GM21717 (cell line): Measurements from ENCODE around the gene POFUT2.

Experiments
- ATAC-seq: cut with Tn5 transposase; IDR thresholded peaks from one replicate; pipeline ENCODE4 v1.9.1; 2021; ENCODE audit warnings: mild to moderate bottlenecking, moderate library complexity; ENCODE audit not compliant: unreplicated experiment

POFUT2 gene

GRCh38 chr21:45251635-45252447, 35.9 kb downstream of the POFUT2 start:
- no peak for ATAC-seq

- no peak for ATAC-seq
These were observed 36.6 kb downstream of the POFUT2 start for GRCh38 chr21:45250914-45251634.

- ATAC-seq, result no peak
These were observed 37.4 kb downstream of the POFUT2 start for GRCh38 chr21:45250272-45250671.

- ATAC-seq, result no peak
These were observed 38.1 kb downstream of the POFUT2 start for GRCh38 chr21:45249626-45250025.

GRCh38 chr21:45248893-45249381, 38.8 kb downstream of the POFUT2 start:
- ATAC-seq, result no peak

- ATAC-seq, result no peak
These were observed 39.3 kb downstream of the POFUT2 start for GRCh38 chr21:45248301-45248892.

- ATAC-seq, result no peak
These were observed 41.0 kb downstream of the POFUT2 start for GRCh38 chr21:45246386-45247320.

GRCh38 chr21:45244799-45245340, 42.8 kb downstream of the POFUT2 start:
- no peak for ATAC-seq

GRCh38 chr21:45243603-45244002, 44.1 kb downstream of the POFUT2 start:
- no peak for ATAC-seq

- no peak for ATAC-seq
These were observed 46.3 kb downstream of the POFUT2 start for GRCh38 chr21:45241357-45241756.

GRCh38 chr21:45237401-45237800, 50.3 kb downstream of the POFUT2 start:
- no peak for ATAC-seq

GRCh38 chr21:45236481-45236880, 51.2 kb downstream of the POFUT2 start:
- no peak for ATAC-seq

GRCh38 chr21:45235488-45235887, 52.2 kb downstream of the POFUT2 start:
- no peak for ATAC-seq

- no peak for ATAC-seq
These were observed 52.7 kb downstream of the POFUT2 start for GRCh38 chr21:45234965-45235364.

- no peak for ATAC-seq
These were observed 53.6 kb downstream of the POFUT2 start for GRCh38 chr21:45234127-45234526.

- ATAC-seq, result no peak
These were observed 56.0 kb downstream of the POFUT2 start for GRCh38 chr21:45231705-45232104.

GRCh38 chr21:45228656-45229240, 58.9 kb downstream of the POFUT2 start:
- no peak for ATAC-seq

GRCh38 chr21:45228171-45228641, 59.5 kb downstream of the POFUT2 start:
- no peak for ATAC-seq

GRCh38 chr21:45227735-45228134, 60.0 kb downstream of the POFUT2 start:
- no peak for ATAC-seq
